HG02763 (cell line): Measurements from ENCODE around the gene SLC19A1.

Source experiments
- ATAC-seq: cut with Tn5 transposase; IDR thresholded peaks from one replicate; pipeline ENCODE4 v1.9.1; 2021; ENCODE audit warnings: mild to moderate bottlenecking, moderate library complexity; ENCODE audit not compliant: unreplicated experiment

The SLC19A1 gene

DNA sequence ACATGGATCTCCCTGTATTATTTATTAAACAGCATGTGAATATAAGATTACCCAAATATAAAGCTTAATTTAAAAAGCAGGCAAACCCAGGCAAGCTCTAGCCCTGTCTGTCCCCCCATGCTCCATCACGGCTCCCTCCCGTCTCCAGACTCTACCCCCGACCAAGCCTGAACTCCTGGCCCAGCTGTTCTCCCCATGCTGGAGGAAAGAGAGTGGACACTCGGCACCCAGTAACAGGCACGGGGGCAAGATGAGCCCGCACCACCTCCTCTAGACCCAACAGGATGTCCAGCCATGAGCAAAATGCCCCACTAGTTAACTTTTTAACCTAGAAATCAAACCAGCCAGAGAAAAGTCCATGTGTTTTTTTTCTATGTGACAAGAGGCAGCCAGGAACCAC lies 19.3 kb downstream of the SLC19A1 start:
- ATAC-seq = no peak

DNA sequence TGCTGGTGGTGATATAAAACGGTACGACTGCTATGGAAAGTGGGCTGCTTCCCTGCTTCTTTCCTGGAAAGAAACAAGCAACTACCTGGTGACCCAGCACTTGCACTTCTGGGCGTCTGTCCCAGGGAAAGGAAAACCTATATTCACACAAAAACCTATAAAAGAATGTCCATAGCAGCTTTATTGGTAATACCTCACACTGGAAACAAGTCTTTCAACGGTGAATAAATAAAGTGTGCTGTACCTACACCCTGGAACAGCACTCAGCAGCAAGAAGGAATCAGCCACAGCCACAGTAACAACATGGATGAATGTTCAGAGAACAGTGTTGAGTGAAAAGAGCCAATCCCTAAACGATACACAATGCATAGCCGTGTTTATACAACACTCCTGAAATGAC lies 19.9 kb downstream of the SLC19A1 start:
- ATAC-seq = no peak

DNA sequence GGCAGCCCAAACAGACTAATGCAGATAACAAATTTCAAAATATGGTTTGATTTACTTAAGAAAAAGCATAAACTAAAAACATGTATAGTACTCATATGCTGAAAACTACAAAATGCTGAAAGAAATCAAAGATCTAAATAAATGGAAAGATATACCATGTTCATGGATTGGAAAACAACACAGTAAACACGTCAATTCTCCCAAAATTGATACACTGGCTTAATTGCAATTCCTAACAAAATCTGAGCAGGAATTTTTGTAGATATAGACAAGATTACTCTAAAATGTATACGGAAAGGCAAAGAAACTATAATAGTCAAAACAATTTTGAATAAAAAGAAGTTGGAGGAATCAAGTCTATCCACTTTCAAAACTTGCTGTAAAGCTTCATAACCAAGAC lies 21.0 kb downstream of the SLC19A1 start:
- no peak for ATAC-seq

DNA sequence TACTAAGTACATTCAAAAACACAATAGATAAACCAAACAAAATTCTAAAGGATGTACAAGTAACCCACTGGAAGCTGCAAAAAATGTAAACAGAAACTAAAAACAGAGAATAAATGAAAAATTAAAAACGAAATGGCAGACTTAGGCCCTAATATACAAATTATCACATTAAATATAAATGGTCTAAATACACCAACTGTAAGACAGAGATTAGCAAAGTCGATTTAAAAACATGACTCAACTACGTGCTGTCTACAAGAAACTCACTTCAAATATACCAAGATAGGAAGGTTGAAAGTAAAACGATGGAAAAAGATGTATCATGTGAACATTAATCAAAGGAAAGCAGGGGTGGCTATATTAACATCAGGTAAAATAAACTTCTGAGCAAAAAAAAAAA lies 23.1 kb downstream of the SLC19A1 start:
- no peak for ATAC-seq

DNA sequence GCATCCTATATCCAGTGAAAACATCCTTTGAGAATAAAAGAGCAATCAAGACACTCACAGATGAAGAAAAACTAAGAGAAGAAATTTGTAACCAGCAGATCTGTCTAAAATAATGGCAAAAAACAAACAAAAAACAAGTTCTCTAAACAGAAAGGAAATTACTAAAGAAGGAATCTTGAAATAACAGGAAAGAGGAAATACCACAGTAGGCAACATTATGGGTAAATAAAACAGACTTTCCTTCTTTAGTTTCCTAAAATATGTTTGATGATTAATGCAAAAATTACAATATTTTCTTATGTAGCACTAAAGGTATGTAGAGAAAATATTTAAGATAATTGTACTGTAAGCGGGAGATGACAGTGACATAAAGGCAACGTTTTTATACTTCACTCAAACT lies 23.5 kb downstream of the SLC19A1 start:
- ATAC-seq = no peak

DNA sequence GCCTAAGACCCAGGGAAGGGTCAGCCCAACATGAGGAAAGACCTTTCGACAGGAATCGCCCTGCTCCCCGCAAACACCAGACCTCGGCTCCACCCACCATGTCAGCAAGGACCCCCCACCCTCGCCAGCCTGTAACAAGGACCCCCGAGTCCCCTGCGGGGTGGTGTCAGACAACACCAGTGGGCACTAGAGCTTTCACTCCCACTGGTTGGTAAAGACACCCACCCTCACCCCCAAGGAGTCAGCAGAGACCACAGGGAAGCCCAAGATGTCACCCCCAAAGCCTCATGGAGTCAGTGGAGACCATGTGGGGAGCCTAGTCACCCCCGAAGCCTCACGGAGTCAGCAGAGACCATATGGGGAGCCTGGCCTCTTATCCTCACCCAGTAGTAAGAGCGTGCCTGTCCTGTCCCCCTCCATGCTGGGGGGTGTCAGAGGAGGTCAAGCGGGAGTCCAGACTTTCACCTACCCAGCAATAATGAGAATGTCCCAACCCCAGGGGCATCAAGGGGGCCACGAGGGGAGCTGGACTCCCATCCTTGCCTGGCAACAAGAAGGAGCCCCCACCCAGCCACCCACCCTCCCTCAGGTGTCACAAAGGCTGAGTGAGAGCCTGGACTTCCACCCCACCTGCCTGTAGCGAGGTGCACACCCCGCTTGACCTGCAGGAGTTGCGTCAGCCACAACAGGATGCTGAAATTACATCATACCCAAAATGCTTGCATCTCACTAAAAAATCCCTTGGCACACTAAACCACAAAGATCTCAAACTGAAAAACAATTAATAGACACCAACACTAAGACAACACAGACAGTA lies 24.8 kb downstream of the SLC19A1 start:
- ATAC-seq = no peak

DNA sequence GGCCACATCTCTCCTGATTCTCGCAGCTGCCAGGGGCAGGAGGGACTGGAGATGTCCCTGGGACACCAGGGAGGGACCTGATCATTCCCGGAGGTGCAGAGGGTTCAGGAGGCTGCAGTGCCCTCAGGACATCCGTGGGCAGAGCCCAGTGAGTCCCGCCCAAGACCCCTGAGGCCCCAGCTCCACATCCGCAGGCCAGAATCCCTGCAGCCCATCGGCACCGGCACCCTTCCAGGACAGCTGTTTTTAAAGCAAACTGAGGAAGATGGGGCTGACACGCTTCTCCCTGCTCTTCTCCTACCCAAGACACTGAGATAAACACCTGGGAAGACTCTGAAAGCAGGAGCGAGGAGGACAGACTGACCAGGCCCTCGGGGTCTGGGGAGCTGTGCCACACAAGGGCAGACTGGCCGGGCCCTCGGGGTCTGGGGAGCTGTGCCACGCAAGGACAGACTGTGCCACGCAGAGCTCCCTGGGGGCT lies 25.5 kb downstream of the SLC19A1 start:
- ATAC-seq = no peak

DNA sequence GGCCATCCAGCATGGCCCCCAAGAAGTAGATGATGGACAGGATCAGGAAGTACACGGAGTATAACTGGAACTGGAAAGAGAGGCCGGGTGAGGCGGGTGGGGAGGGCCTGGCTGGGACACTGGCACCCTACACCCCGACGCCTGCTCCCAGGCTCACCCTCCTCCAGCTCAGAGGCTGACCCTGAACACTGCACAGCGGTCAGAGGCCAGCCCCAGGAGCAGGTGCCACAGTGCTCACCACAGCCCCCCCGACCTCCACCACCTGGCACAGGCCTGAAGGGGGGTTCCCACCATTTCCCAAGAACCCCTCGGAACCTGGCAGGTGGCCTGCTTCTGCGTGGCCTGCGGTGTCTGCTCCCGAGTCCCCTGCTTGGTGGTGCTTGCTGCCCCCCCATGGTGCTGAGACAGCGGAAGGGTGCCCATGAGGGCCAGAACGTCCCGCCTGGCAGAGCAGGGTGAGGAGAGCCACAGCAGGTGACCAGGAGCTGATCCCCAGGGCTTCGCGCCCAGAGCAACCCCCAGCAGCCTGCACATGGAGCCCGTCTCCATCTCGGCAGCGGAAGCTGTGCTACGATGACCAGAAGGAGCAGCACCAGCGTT lies 26.1 kb downstream of the SLC19A1 start:
- no peak for ATAC-seq

DNA sequence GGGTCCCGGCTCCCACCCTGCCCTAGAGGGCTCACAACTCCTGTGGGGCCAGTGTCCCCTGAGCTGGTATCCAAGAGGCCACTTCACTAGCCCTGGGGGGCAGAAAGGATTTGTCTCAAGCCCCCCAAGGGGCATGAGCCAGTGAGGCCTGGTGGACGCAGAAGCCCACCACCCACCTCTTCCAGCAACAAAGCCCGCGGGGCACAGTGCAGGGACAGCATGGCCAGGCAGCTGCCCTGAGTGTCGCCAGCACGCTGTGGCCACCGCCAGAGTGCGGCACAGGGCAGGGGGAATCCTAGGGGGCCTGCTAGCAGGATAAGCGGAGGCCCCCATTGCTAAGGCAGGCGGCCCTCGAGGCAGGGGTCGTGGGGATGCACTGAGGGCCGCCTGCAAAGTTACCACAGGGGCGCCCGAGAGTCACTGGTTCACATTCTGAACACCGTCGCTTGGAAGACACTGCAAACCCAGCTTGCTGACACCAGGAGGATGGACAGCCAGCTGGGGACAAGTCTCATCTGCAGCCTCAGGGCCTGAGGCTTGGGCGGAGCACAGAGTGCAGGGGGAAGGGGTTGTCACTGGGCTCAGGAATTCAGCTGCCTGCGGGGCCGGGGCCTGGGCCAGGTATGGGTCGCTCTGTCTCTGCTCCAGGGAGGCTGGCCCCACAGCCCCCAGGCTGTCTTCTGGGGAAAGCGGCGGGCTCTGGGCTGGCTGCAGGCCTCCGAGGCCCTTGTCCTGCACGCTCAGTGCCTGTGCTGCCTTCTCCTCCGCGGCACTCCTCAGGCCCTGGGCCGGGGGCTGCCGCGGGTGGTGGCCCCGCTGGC lies 26.8 kb downstream of the SLC19A1 start:
- no peak for ATAC-seq

DNA sequence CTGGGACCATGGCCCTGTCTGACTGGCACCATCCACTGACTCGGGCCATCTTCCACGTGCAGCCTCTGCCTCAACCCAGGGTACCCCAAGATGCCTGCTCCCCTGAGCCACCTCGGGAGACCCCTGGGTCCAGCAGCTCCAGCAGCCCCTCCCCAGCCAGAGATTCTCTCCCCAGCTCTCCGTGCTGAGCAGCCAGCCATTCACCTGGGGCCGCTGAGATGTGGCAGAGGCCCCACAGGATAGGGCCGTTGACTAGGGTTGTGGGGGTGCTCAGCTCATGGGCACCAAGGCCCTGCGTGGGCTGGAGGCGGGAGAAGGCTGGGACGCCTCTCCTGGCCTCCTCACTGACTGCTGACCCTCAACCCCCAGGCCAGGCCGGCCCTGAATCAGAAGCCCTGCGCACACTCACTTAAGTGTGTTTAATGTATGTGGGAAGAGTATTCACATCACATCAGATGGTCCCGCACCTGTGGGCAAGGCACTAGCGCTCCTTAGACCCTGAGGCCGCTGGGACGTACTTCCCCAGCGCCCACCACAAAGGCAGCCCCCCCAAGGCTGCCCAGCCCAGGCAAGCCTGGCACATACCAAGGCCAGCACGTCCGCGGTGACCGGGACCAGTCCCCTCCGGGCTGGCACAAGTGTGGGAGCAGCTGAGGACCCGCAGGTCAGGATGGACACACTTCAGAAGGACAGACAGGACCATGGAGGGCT lies 27.8 kb downstream of the SLC19A1 start:
- ATAC-seq = no peak

DNA sequence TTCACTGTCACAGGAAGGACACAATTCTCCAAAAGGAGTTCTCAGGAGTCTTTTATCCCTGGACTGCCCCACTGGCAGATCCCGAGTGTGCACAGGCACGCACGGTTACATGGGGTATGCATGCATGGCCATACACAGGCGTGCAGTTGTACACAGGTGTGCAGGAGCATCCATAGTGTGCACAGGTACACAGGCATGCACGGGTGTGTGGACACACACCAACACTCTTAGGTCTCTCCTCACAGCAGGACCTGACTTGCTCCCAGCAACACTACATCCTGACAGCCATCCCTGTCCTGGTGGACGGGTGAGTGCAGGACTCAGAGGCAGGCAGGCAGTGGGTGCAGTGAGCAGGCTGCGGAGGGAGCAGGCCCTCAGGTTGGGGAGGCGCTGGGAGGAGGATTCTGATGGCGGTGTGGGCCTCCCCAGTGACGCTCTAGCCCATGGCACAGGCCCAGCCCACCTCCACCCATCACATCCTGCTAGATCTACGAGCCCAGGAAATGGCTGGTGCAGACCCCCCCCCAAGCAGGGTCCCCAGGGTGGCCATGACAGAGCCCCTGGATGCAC lies 28.4 kb downstream of the SLC19A1 start:
- no peak for ATAC-seq

DNA sequence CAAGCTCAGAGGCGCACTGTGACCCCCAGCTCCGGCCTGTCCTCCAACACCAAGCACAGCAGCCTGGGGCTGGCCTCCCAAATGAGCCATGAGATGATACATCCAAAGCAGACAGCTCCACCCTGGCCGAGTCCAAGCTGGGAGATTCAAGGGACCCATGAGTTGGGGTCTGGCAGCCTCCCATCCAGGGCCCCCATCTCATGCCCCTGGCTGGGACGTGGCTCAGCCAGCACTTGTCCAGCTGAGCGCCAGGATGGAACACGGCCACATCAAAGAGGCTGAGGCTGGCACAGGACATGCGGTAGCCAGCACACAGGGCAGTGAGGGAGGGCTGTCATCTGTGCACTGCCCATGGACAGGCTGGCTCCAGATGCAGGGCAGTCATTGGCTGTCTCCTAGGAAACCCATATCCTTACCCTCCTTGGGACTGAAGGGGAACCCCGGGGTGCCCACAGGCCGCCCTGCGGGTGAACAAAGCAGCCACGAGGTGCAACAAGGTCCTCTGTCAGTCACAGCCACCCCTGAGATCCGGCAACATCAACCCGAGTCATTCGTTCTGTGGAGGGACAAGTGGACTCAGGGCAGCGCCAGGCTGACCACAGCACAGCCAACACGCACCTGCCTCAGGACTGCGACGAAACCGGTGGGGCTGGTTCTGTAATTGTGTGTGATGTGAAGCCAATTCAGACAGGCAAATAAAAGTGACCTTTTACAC lies 29.1 kb downstream of the SLC19A1 start:
- ATAC-seq = no peak

DNA sequence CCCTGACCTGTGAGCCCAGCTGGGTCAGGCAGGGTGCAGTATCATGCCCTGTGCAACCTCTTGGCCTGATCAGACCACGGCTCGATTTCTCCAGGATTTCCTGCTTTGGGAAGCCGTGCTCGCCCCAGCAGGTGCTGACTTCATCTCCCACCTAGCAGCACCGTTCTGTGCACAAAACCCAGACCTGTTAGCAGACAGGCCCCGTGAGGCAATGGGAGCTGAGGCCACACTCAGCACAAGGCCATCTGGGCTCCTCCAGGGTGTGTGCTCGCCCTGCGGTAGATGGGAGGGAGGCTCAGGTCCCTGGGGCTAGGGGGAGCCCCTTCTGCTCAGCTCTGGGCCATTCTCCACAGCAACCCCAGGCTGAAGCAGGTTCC lies 29.6 kb downstream of the SLC19A1 start:
- no peak for ATAC-seq

DNA sequence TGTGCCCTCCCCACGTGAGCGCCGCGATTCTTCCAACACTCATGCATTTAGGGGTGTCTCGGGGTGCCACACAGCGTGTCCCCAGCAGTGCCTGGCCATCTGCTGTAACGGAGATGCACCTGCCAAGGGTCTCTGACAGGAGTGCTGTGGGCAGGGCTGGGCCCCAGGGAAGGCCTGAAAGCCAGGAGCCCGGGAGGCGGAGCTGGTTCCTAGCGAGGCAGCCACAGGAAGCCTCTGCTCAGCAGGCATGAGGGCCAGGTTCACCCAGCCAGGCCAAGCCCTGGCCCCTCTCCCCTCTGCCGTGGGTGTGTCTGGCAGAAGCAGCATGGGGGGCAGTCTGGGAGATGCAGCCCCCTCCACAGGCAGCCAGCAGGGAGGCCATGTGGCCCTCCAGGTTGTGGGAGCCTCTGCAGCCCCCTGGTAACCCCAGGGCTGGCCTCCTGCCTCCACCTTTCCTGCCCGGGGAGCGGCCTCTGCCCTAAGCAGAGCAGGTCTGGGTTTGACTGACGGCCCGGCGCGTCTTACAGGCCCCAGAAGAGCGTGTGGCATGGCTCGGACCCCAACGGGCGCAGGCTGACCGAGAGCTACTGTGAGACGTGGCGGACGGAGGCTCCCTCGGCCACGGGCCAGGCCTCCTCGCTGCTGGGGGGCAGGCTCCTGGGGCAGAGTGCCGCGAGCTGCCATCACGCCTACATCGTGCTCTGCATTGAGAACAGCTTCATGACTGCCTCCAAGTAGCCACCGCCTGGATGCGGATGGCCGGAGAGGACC lies 30.4 kb downstream of the SLC19A1 start:
- no peak for ATAC-seq

DNA sequence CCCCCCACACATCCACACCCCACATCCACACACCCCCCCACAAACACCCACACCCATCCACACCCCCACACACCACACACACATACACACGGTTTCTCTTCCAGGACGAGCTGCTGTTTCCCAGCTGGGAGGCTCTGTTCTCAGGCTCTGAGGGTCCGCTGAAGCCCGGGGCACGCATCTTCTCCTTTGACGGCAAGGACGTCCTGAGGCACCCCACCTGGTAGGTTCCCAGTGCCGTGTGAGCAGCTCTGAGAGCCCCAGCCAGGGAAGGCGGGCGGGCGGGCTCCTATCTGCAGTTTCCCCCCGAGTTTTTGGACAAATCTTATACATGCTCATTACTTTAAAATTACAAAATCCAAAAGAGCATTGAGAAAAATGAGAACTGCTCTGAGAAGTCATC lies 31.2 kb downstream of the SLC19A1 start:
- ATAC-seq = no peak

DNA sequence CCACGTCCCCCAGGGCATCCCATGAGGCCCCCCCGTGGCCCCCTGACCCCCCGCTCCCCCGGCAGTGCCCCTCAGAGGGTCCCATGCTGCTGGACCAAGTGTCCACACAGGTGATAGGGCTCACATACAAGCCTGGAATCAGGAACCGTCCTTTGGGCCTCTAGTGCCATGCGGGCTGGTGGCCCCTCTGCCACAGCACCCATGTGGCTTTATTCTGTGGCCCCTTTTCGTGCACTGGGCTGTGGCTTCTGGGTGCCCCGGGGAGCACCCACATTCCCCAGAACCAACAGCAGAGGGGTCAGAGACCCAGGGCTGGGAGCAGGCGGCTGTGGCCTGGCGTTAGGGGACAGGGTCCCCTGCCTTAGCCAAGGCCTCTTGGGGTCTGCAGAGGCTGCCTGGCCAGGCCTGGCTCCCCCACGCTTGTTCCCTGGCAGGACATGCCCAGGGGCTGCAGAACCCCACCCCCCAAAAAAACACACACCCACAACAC lies 31.7 kb downstream of the SLC19A1 start:
- no peak for ATAC-seq

DNA sequence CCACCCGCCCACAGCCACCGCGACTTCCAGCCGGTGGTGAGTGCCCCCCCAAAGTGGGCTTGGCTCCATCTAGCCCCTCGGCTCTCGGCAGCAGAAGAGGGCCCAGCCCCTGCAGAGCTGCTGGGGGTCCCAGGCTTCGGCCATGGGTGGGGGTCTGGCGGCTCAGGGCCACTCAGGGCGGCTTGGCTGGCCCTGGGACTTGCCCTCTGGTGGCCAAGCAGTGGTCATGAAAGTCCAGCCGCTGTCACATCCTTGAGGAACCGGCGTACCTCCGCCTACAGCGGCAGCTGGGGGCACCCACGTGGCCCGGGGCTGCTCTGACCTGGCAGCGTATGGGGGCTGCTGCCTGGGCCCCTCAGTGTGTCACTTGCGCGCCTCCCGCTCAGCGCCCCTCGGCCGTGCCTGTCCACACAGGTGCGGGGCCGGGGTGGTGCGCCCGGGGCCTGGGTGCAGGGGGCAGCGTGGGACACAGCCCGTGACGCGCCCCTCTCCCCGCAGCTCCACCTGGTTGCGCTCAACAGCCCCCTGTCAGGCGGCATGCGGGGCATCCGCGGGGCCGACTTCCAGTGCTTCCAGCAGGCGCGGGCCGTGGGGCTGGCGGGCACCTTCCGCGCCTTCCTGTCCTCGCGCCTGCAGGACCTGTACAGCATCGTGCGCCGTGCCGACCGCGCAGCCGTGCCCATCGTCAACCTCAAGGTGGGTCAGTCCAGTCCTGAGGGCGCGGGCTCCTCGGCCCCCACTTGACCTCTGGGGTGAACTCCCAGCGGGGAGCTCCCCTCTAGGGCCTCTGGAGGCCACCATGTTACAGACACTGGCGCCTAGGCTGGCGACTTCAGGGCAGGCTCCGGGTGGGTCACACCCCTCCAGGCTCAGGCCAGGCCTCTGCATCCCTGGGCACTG lies 32.4 kb downstream of the SLC19A1 start:
- no peak for ATAC-seq
